Measurements from ENCODE around the gene ZCCHC2. TPM values are rescaled to one million over a fixed set of nuclear protein-coding genes. Genes with fewer than 3 reads are reported as not detected.
A peak's percentile ranks its signal among the peaks of the same experiment; 100 is the strongest.

The ZCCHC2 gene
- total and polyA plus RNA-seq, 10 donors, result 4.7 to 55.7 (median 30.1) TPM

DNA sequence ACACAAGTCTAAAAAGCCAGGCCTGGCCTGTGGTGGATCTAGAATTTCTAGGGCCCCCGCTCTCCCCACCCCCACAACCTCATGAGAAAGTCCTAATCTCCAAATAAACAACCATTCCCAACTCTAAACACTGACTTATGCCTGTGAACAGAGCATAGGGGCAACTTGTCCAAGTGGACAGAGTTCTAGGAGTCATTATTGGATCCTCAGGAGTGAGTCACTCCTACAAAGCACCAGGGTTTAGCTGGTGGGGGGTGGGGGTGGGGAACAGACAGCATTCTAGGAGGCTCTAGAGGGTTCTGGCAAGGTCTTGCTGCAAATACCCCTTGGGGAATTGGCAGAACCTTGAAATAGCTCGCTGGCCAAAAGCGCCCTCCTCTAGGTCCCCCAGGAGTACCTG is 83.3 kb downstream of the ZCCHC2 start:
- no peak overlapping the region for H3K4me3 ChIP-seq
- no peaks in the 10 kb centered on the region for H3K36me3 ChIP-seq
- WGBS, 5 donors, result 92 to 97% (median 95%) methylated on average over 3 of the region's 3 CpGs
- TF ChIP-seq, protein P1, sequence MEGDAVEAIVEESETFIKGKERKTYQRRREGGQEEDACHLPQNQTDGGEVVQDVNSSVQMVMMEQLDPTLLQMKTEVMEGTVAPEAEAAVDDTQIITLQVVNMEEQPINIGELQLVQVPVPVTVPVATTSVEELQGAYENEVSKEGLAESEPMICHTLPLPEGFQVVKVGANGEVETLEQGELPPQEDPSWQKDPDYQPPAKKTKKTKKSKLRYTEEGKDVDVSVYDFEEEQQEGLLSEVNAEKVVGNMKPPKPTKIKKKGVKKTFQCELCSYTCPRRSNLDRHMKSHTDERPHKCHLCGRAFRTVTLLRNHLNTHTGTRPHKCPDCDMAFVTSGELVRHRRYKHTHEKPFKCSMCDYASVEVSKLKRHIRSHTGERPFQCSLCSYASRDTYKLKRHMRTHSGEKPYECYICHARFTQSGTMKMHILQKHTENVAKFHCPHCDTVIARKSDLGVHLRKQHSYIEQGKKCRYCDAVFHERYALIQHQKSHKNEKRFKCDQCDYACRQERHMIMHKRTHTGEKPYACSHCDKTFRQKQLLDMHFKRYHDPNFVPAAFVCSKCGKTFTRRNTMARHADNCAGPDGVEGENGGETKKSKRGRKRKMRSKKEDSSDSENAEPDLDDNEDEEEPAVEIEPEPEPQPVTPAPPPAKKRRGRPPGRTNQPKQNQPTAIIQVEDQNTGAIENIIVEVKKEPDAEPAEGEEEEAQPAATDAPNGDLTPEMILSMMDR (IDR thresholded peaks at IDR 0.05 in 8 of 11, conservative IDR thresholded peaks at IDR 0.05 in 3 of 11), result no peak
- TF ChIP-seq POLR2A (IDR thresholded peaks at IDR 0.05) (no peak), POLR2AphosphoS5 (IDR thresholded peaks at IDR 0.05) (no peak)
- no peak overlapping the region for H3K27ac ChIP-seq
- peaks cover 0 to 18% (median 0%) of the 10 kb centered on the region in 7 donors for H3K27me3 ChIP-seq (replicated peaks in 1 of 7)
- DNase-seq, result no peak
- intact Hi-C loops (cut with DNase I; ENCODE audit: low total_unique reads), result no loop called here
- peaks cover 0 to 9% (median 2%) of the 10 kb centered on the region in 6 donors for H3K4me1 ChIP-seq
- peaks cover 0 to 5% (median 0%) of the 10 kb centered on the region in 8 donors for H3K9me3 ChIP-seq

DNA sequence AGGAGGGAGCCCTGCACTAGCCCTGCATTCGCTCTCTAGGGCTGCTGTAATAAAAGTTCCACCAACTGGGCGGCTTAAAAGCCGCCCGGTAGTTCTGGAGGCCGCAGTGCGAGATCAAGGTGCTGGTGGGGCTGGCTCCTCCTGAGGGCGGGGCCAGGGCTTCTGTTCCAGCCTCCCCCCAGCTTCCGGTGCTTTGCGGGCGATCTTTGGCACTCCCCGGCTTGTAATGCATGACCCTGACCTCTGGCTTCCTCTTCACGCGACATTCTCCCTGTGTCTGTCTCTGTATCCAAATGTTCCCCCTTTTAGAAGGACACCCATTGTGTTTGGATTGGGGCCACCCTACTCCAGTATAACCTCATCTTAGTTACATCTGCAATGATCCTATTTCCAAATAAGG is 84.5 kb downstream of the ZCCHC2 start:
- intact Hi-C loops (cut with DNase I; ENCODE audit: low total_unique reads), result no loop called here
- Histone ChIP-seq H3K27me3 (replicated peaks in 1 of 7) (peaks cover 0 to 20% (median 0%) of the 10 kb centered on the region in 7 donors), H3K36me3 (no peaks in the 10 kb centered on the region), H3K4me3 (no peak overlapping the region), H3K27ac (no peak overlapping the region), H3K9me3 (peaks cover 0 to 5% (median 0%) of the 10 kb centered on the region in 8 donors), H3K4me1 (peaks cover 0 to 20% (median 7%) of the 10 kb centered on the region in 6 donors)
- DNase-seq, result no peak
- TF ChIP-seq POLR2A (IDR thresholded peaks at IDR 0.05) (no peak), POLR2AphosphoS5 (IDR thresholded peaks at IDR 0.05) (no peak)
- TF ChIP-seq, protein P1 (IDR thresholded peaks at IDR 0.05 in 8 of 11, conservative IDR thresholded peaks at IDR 0.05 in 3 of 11), result no peak
- WGBS, 5 donors, result 82 to 90% (median 89%) methylated on average over 13 of the region's 13 CpGs

DNA sequence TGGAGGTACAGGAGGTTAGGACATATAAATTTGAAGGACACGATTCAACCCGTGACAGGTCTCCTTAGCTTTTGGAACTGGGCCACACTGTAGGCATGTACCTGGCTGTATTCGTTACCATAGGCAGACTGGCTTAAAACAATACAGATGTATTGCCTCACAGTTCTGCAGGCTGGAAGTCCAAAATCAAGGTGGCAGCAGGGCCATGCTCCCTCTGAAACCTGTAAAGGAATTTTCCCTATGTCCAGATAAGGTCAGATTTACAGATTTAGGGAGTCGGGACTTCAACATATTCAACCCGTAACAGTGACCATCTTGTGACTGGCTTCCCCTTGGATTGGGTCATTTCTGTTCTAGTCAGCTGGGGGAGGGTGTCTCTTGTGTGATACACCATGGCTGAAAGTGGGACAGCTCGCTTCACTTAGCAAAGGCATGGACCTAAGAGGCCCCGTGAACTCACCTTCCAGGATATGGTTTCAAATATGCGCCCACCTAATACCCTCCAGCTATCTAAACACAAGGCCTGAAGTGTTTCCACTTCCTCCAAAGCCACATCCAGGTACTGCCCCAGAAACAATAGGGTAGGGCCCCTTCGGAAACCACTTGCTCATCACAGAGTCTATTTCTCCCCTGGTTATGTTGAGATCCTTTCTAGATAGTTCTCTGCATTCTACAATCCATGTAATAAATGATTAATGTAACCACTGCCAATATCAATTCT is 85.0 kb downstream of the ZCCHC2 start:
- 82 to 95% (median 91%) methylated on average over 9 of the region's 9 CpGs for WGBS, 5 donors
- Histone ChIP-seq H3K9me3 (peaks cover 0 to 5% (median 0%) of the 10 kb centered on the region in 8 donors), H3K27ac (no peak overlapping the region), H3K4me3 (no peak overlapping the region), H3K36me3 (no peaks in the 10 kb centered on the region), H3K4me1 (peaks cover 0 to 24% (median 7%) of the 10 kb centered on the region in 6 donors), H3K27me3 (replicated peaks in 1 of 7) (peaks cover 0 to 17% (median 0%) of the 10 kb centered on the region in 7 donors)
- TF ChIP-seq POLR2A (IDR thresholded peaks at IDR 0.05), result no peak
- TF ChIP-seq POLR2AphosphoS5 (IDR thresholded peaks at IDR 0.05), result no peak
- TF ChIP-seq, protein P1 (IDR thresholded peaks at IDR 0.05 in 8 of 11, conservative IDR thresholded peaks at IDR 0.05 in 3 of 11), result no peak
- intact Hi-C loops (cut with DNase I; ENCODE audit: low total_unique reads), result no loop called here
- no peak for DNase-seq

DNA sequence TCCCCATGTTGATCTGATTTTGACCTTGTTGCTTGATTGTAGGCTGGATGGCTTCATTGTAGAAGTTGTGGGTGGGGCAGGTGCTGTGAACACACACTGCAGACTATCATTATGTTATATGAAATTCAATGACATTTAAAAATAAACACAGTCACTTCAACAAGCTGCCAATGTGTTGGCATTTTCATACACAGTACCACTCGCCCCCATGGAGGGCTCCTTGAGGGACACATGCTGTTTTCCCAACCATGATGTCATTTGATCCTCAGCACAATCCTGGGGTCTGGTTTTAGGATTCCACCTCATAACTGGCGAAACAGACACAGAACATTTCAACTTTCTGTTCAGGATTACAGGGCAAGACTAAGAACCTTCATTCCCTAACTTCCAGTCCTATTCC is 86.9 kb downstream of the ZCCHC2 start:
- Histone ChIP-seq H3K4me3 (no peak overlapping the region), H3K4me1 (peaks cover 0 to 24% (median 7%) of the 10 kb centered on the region in 6 donors), H3K36me3 (no peaks in the 10 kb centered on the region), H3K9me3 (peaks cover 0 to 5% (median 0%) of the 10 kb centered on the region in 8 donors), H3K27ac (peak overlapping the region in 1 of 8 donors; percentile 18), H3K27me3 (replicated peaks in 1 of 7) (peaks cover 0 to 16% (median 0%) of the 10 kb centered on the region in 7 donors)
- DNase-seq, result no peak
- TF ChIP-seq POLR2A (IDR thresholded peaks at IDR 0.05) (no peak), POLR2AphosphoS5 (IDR thresholded peaks at IDR 0.05) (no peak)
- TF ChIP-seq, protein P1 (IDR thresholded peaks at IDR 0.05 in 8 of 11, conservative IDR thresholded peaks at IDR 0.05 in 3 of 11), result no peak
- 64 to 83% (median 77%) methylated on average over 2 of the region's 2 CpGs for WGBS, 5 donors
- intact Hi-C loops (cut with DNase I; ENCODE audit: low total_unique reads), result no loop called here
